ENCODE data around the gene HSPA9. TPM values are rescaled to one million over a fixed set of nuclear protein-coding genes. Genes with fewer than 3 reads are reported as not detected.

Gene HSPA9
- total and polyA plus RNA-seq, 9 of the 15 experiments (the other 6 are each of a cell fraction or from before 2014, with no cell fraction given) = 195 to 583 (median 514) TPM

DNA sequence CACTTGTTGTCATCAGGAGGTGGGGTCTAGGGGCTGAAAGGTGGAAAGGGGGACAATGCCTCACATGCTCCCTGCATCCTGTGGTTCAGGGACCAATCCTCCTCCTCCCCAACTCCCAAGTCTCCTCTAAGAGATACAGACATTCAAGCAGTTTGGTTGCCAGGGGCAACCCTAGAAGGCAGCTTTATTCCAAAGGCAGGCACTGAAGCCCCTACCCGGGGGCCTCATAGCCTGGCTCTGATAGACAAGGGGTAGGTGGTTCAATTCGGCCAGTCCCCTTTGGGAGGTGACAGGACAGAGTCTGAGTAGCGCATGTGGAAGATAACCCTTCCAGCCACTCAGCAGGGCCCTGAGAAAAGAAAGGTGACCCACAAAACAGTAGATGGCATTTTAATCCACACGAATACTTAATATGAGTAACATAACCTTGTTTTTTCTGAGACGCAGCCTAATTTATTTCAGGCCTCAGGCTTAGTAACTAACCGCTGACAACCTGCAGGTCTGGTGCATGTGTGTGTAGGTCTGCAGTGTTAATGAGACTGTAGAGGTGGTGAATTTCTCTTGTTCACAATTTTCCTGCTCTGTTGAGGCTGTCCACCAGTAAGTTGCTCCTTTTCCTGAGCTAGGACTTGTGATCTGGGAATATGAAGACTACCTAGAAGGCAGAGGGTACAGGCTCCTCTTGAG is 31.3 kb upstream of the HSPA9 start:
- Histone ChIP-seq H3K9ac (ENCODE audit: insufficient read depth in 1 of 2, low read depth in 2 of 2, low read length in 2 of 2) (no peak overlapping the region), H3K27me3 (ENCODE audit: control insufficient read depth in 2 of 2, insufficient read depth in 2 of 2, low read length in 2 of 2) (peaks cover 12 to 15% of the 10 kb centered on the region in 2 experiments; a peak in 4 of 5 replicates), H3K27ac (ENCODE audit: extremely low read depth, low read depth, low read length) (no peak overlapping the region), H3K9me1 (ENCODE audit: control insufficient read depth, insufficient read depth, low read length) (no peaks in the 10 kb centered on the region), H3K4me3 (no peak overlapping the region), H3K36me3 (ENCODE audit: control insufficient read depth, insufficient read depth, low read length) (no peaks in the 10 kb centered on the region), H3K4me2 (ENCODE audit: insufficient read depth, low read length) (no peak overlapping the region), H3K9me3 (replicated peaks; ENCODE audit: control insufficient read depth, insufficient read depth, low read depth, low read length) (no peaks in the 10 kb centered on the region), H3K4me1 (replicated peaks in 1 of 2; ENCODE audit: control insufficient read depth in 2 of 2, insufficient read depth in 2 of 2, low read length in 2 of 2) (peaks cover 10 to 12% of the 10 kb centered on the region in 2 experiments; a peak in 4 of 5 replicates), H4K20me1 (replicated peaks; ENCODE audit: control insufficient read depth, insufficient read depth, low read length) (no peaks in the 10 kb centered on the region), H3K79me2 (ENCODE audit: control insufficient read depth, insufficient read depth, low read length) (no peaks in the 10 kb centered on the region), H2AFZ (ENCODE audit: low read depth, low read length) (no peak overlapping the region)
- ChIA-PET CTCF (ENCODE audit: low intra/inter-chr PET ratio) (no interaction called here), POLR2A (interaction anchor here (0.6 kb wide), 1 partner anchor 23 kb away, joined by 3 read pairs; no protein-coding TSS in a partner anchor)
- 12% methylated on average over 6 of the region's 6 CpGs for WGBS (ENCODE audit: insufficient coverage, low coverage, missing lambda C conversion rate)
- no peak for FAIRE-seq
- TF ChIP-seq, protein P1, sequence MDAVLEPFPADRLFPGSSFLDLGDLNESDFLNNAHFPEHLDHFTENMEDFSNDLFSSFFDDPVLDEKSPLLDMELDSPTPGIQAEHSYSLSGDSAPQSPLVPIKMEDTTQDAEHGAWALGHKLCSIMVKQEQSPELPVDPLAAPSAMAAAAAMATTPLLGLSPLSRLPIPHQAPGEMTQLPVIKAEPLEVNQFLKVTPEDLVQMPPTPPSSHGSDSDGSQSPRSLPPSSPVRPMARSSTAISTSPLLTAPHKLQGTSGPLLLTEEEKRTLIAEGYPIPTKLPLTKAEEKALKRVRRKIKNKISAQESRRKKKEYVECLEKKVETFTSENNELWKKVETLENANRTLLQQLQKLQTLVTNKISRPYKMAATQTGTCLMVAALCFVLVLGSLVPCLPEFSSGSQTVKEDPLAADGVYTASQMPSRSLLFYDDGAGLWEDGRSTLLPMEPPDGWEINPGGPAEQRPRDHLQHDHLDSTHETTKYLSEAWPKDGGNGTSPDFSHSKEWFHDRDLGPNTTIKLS (IDR thresholded peaks at IDR 0.05; ENCODE audit: borderline replicate concordance, low read depth) = no peak
- TF ChIP-seq EWSR1 (IDR thresholded peaks at IDR 0.05; ENCODE audit: borderline replicate concordance, low read depth, partially characterized antibody) = no peak
- TF ChIP-seq RFX1 (IDR thresholded peaks at IDR 0.05) = peak; percentile 55
- no TSS peak for BruUV-seq (replicated peaks)
- intact Hi-C loops (cut with micrococcal nuclease) = no loop called here
- in situ Hi-C loops (cut with MboI) = no loop called here
- no peak for ATAC-seq
- no peak for DNase-seq (ENCODE audit: extremely low read depth in 1 of 4, low spot score in 3 of 4)

Measured in K562 (cell line).